T-helper 1 cell treated with Interleukin-12 subunit alpha and Interleukin-12 subunit beta and Interleukin-4 antibody, amounts not matched to agents 30 μg/mL and 1 μg/mL, for 36 hours (primary cell): ENCODE data around the gene ING5.

Experiments
- H3K27ac Mint-ChIP-seq: one replicate; pipeline ENCODE4 v1.8.0; 2021; ENCODE audit warnings: mild to moderate bottlenecking, mixed read lengths
- H3K27me3 Mint-ChIP-seq: one replicate; pipeline ENCODE4 v1.8.0; 2021; ENCODE audit warnings: low read depth, mixed read lengths
- H3K36me3 Mint-ChIP-seq: one replicate; pipeline ENCODE4 v1.8.0; 2021; ENCODE audit warnings: low read depth, mixed read lengths
- H3K4me1 Mint-ChIP-seq: one replicate; pipeline ENCODE4 v1.8.0; 2021; ENCODE audit warnings: low read depth, mixed read lengths
- H3K4me3 Mint-ChIP-seq: one replicate; pipeline ENCODE4 v1.8.0; 2021; ENCODE audit warnings: mild to moderate bottlenecking, moderate library complexity, mixed read lengths
- H3K9me3 Mint-ChIP-seq: one replicate; pipeline ENCODE4 v1.8.0; 2021; ENCODE audit warnings: mixed read lengths

ING5 gene

GRCh38 chr2:241678784-241679540 lies 22.9 kb upstream of the ING5 start:
- no peaks in the 10 kb centered on the region for H3K9me3 Mint-ChIP-seq
- peaks cover 3% of the 10 kb centered on the region for H3K4me1 Mint-ChIP-seq
- H3K27me3 Mint-ChIP-seq: no peaks in the 10 kb centered on the region
- no peak overlapping the region for H3K27ac Mint-ChIP-seq
- H3K36me3 Mint-ChIP-seq: peaks cover 19% of the 10 kb centered on the region
- H3K4me3 Mint-ChIP-seq: no peak overlapping the region

DNA sequence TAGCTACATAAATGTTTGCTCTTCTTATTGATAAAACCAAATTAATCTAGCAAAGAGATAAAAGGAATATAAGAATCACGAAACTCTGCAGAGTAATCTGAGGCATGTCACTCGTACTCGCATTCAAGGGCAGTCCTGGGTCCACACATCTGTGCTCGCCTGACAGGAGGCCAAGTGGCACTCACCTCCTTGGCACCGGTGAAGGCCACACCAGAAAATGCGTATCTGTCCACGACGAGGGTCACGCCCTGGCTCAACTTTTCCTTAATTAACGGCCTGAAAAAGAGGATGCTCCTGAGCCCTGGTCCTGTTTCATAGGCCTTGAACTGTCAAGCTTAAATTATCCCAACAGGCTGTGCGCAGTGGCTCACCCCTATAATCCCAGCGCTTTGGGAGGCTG lies 21.8 kb upstream of the ING5 start:
- Mint-ChIP-seq H3K4me3 (no peak overlapping the region), H3K9me3 (no peaks in the 10 kb centered on the region), H3K27me3 (no peaks in the 10 kb centered on the region), H3K4me1 (peaks cover 10% of the 10 kb centered on the region), H3K36me3 (peaks cover 24% of the 10 kb centered on the region), H3K27ac (no peak overlapping the region)

GRCh38 chr2:241680827-241681599 lies 20.8 kb upstream of the ING5 start:
- no peaks in the 10 kb centered on the region for H3K9me3 Mint-ChIP-seq
- H3K27ac Mint-ChIP-seq: peak overlapping the region; percentile 5

DNA sequence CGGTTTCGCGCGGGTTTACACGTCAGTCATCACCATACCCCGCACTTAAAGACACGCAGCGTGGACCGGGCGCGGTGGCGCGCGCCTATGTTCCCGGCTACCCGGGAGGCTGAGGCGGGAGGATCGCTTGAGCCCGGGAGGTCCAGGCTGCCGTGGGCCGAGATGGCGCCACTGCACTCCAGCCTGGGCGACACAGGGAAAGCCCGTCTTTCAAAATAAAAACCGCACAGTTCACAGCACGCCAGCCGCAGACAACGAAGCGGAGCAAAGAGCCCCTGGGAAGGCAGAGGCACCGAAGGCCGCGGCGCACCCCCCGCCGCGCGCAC lies 15.6 kb upstream of the ING5 start:
- H3K36me3 Mint-ChIP-seq: peaks cover 17% of the 10 kb centered on the region
- H3K9me3 Mint-ChIP-seq: no peaks in the 10 kb centered on the region

More at GRCh38 chr2:241680827-241681599, 20.8 kb upstream of the ING5 start:
- peaks cover 24% of the 10 kb centered on the region for H3K36me3 Mint-ChIP-seq
- peaks cover 18% of the 10 kb centered on the region for H3K4me1 Mint-ChIP-seq
- no peaks in the 10 kb centered on the region for H3K27me3 Mint-ChIP-seq
- H3K4me3 Mint-ChIP-seq: no peak overlapping the region

GRCh38 chr2:241686650-241687425 lies 15.0 kb upstream of the ING5 start, which contains the start of gene DTYMK:
Gene DTYMK (minus strand): TSS chr2:241686815. CDS start chr2:241686783, 32 bp downstream.
- Mint-ChIP-seq H3K4me3 (peak within 1 kb of the TSS; percentile 89), H3K36me3 (peaks cover 12% of the 10 kb centered on the region), H3K4me1 (peaks cover 27% of the 10 kb centered on the region), H3K27ac (peak within 1 kb of the TSS; percentile 94), H3K27me3 (no peaks in the 10 kb centered on the region), H3K9me3 (no peaks in the 10 kb centered on the region)

More for the DNA sequence above, 15.6 kb upstream of the ING5 start:
- no peaks in the 10 kb centered on the region for H3K27me3 Mint-ChIP-seq
- H3K27ac Mint-ChIP-seq: peak overlapping the region; percentile 75
- H3K4me1 Mint-ChIP-seq: peaks cover 27% of the 10 kb centered on the region
- H3K4me3 Mint-ChIP-seq: peak overlapping the region; percentile 89

GRCh38 chr2:241689306-241689705 lies 12.5 kb upstream of the ING5 start:
- no peaks in the 10 kb centered on the region for H3K27me3 Mint-ChIP-seq
- H3K4me3 Mint-ChIP-seq: peak overlapping the region; percentile 44
- no peaks in the 10 kb centered on the region for H3K9me3 Mint-ChIP-seq
- peaks cover 9% of the 10 kb centered on the region for H3K36me3 Mint-ChIP-seq
- peaks cover 25% of the 10 kb centered on the region for H3K4me1 Mint-ChIP-seq
- H3K27ac Mint-ChIP-seq: no peak overlapping the region

DNA sequence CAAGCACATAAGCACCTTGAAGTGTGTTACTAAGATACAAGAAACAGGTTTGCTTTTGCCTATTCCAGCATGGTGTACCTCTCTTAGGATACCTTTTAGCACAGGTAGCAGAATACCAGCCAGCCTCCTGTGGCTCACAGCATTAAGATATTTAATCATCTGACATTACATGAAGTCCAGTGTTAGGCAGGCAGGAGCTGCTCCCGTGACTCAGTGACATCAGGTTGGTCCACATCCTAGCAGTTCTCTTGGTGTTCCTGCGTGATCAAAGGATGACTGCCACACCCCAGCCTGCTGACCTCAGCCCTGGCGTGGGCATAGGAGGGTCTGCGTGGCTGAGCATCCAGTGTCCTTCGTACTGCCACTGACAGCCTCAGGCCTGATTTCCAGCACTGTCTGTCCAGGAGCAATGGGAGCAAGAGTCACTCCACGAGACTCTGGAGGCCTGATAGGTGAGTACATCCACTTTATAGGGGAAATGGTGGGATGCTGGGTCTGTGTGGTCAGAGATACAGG lies 11.6 kb upstream of the ING5 start:
- no peaks in the 10 kb centered on the region for H3K27me3 Mint-ChIP-seq
- H3K36me3 Mint-ChIP-seq: peaks cover 8% of the 10 kb centered on the region
- no peaks in the 10 kb centered on the region for H3K9me3 Mint-ChIP-seq
- H3K4me3 Mint-ChIP-seq: no peak overlapping the region
- peaks cover 21% of the 10 kb centered on the region for H3K4me1 Mint-ChIP-seq
- H3K27ac Mint-ChIP-seq: no peak overlapping the region

DNA sequence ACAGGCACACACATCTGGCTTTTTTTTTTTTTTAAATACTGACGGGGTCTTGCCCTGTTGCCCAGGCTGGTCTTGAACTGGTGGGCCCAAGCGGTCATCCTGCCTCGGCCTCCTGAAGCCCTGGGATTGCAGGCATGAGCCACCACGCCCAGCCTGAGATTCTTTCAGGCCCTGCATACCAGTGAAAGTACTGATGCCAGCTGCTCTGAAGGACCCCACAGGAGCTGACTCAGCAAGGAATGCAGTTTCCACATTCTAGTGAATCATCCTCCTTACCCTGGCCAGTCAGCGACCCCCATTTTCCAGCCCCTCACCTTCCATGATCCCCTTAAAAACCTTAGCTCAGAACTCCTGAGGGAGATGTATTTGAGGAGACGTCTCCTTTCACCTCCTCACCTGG lies 9.4 kb upstream of the ING5 start:
- Mint-ChIP-seq H3K36me3 (peaks cover 7% of the 10 kb centered on the region), H3K9me3 (no peaks in the 10 kb centered on the region), H3K4me1 (peaks cover 12% of the 10 kb centered on the region), H3K27me3 (no peaks in the 10 kb centered on the region), H3K27ac (no peak overlapping the region), H3K4me3 (no peak overlapping the region)

GRCh38 chr2:241695651-241696050 lies 6.2 kb upstream of the ING5 start:
- Mint-ChIP-seq H3K4me1 (peaks cover 3% of the 10 kb centered on the region), H3K4me3 (no peak overlapping the region), H3K9me3 (no peaks in the 10 kb centered on the region), H3K27me3 (no peaks in the 10 kb centered on the region), H3K27ac (no peak overlapping the region), H3K36me3 (peaks cover 5% of the 10 kb centered on the region)

DNA sequence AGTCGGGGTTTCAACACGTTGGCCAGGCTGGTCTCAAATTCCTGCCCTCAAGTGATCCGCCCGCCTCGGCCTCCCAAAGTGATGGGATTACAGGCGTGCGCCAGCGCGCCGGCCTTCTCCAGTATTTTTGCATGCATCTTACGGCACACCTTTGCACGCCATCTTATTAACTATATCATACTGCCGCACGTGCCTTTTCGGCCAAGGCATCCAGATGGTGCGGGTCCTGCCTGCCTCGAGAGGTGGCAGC lies 765 bp upstream of the ING5 start:
- Mint-ChIP-seq H3K4me1 (peaks cover 10% of the 10 kb centered on the region), H3K27me3 (no peaks in the 10 kb centered on the region), H3K4me3 (peak overlapping the region; percentile 80), H3K9me3 (peaks cover 2% of the 10 kb centered on the region), H3K36me3 (peaks cover 11% of the 10 kb centered on the region), H3K27ac (peak overlapping the region; percentile 75)

- no peaks in the 10 kb centered on the region for H3K27me3 Mint-ChIP-seq
- H3K36me3 Mint-ChIP-seq: peaks cover 18% of the 10 kb centered on the region
- H3K4me1 Mint-ChIP-seq: peaks cover 10% of the 10 kb centered on the region
- H3K9me3 Mint-ChIP-seq: peaks cover 6% of the 10 kb centered on the region
- peak overlapping the region; percentile 65 for H3K27ac Mint-ChIP-seq
- H3K4me3 Mint-ChIP-seq: peak overlapping the region; percentile 79
These were observed 554 bp downstream of the ING5 start for GRCh38 chr2:241702155-241703031.

- Mint-ChIP-seq H3K36me3 (peaks cover 21% of the 10 kb centered on the region), H3K27me3 (no peaks in the 10 kb centered on the region), H3K4me3 (peak overlapping the region; percentile 79)
These were observed 1.3 kb downstream of the ING5 start for GRCh38 chr2:241703032-241703604.

DNA sequence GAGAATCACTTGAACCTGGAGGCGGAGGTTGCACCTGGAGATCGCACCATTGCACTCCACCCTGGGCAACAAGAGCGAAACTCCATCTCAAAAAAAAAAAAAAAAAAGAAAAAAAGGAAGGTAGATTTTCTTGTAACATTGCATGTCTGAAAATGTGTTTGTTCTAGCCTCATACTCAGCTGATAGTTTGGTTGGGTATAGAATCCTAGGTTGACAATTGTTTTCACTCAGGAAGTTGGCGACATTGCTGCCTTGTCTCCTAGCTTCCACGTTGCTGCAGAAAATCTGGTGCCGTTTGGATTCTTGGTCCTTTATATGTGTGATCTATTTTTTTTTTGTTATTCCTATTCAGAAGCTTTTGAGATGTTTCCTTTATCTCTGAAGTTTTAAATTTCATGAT lies 4.7 kb downstream of the ING5 start:
- Mint-ChIP-seq H3K4me3 (no peak overlapping the region), H3K9me3 (peaks cover 6% of the 10 kb centered on the region), H3K4me1 (peaks cover 6% of the 10 kb centered on the region), H3K27me3 (no peaks in the 10 kb centered on the region), H3K27ac (no peak overlapping the region), H3K36me3 (peaks cover 36% of the 10 kb centered on the region)

More at GRCh38 chr2:241703032-241703604, 1.3 kb downstream of the ING5 start:
- Mint-ChIP-seq H3K4me1 (peaks cover 10% of the 10 kb centered on the region), H3K9me3 (peaks cover 6% of the 10 kb centered on the region), H3K27ac (peak overlapping the region; percentile 65)
